GM13977 (cell line): ENCODE data around the gene RNF222.

ENCODE experiments used
- DNase-seq: peaks from one replicate; pipeline ENCODE4 v3.0.0; 2012; ENCODE audit warnings: low spot score
- CTCF ChIP-seq: IDR thresholded peaks from 2 replicates; pipeline ENCODE4 v1.5.1; 2012; ENCODE audit warnings: mild to moderate bottlenecking, control low read depth; ENCODE audit not compliant: insufficient read depth; ENCODE audit errors: extremely low read depth, missing control alignments
- in situ Hi-C: fragments of 300-500 bp; cut with MboI; formaldehyde crosslinking; loops from one replicate; pipeline ENCODE4 v1.12.0; 2022; ENCODE audit warnings: low sequenced_read_pairs, low pct_unique_long_range_greater_than_20kb, mixed read lengths, inconsistent platforms; ENCODE audit not compliant: unreplicated experiment

The RNF222 gene

GRCh38 chr17:8397636-8398035 lies at the start of gene RNF222:
TSS of gene RNF222 (minus strand) at chr17:8397827. CDS start at chr17:8393461, 4,366 bp downstream.
- in situ Hi-C loops: no loop called here
- DNase-seq: no peak
- no peak for TF ChIP-seq CTCF

GRCh38 chr17:8445536-8445935 lies 47.9 kb upstream of the RNF222 start:
- in situ Hi-C loops: no loop called here
- no peak for TF ChIP-seq CTCF
- no peak for DNase-seq

GRCh38 chr17:8444494-8444893 lies 46.9 kb upstream of the RNF222 start:
- TF ChIP-seq CTCF: no peak

GRCh38 chr17:8443756-8444155 lies 46.1 kb upstream of the RNF222 start:
- in situ Hi-C loops: no loop called here
- no peak for TF ChIP-seq CTCF
- no peak for DNase-seq

More at GRCh38 chr17:8444494-8444893, 46.9 kb upstream of the RNF222 start:
- DNase-seq: no peak
- in situ Hi-C loops: no loop called here

GRCh38 chr17:8442310-8442709 lies 44.7 kb upstream of the RNF222 start:
- DNase-seq: no peak
- in situ Hi-C loops: no loop called here
- no peak for TF ChIP-seq CTCF

GRCh38 chr17:8441690-8442089 lies 44.1 kb upstream of the RNF222 start:
- TF ChIP-seq CTCF: no peak

GRCh38 chr17:8439681-8440080 lies 42.1 kb upstream of the RNF222 start:
- in situ Hi-C loops: no loop called here
- no peak for TF ChIP-seq CTCF

More at GRCh38 chr17:8441690-8442089, 44.1 kb upstream of the RNF222 start:
- in situ Hi-C loops: no loop called here
- DNase-seq: no peak

More at GRCh38 chr17:8439681-8440080, 42.1 kb upstream of the RNF222 start:
- DNase-seq: no peak
